Brain microvascular endothelial cell (primary cell): ENCODE data around the gene KRT74.

Experiments used
- DNase-seq: peaks from one replicate; pipeline ENCODE4 v3.0.0-alpha.2; 2020
- H3K27ac ChIP-seq: fragments of 250-450 bp; sonication (Bioruptor Pico); 2 replicates; pipeline ENCODE4 v1.5.1; 2020; ENCODE audit warnings: mild to moderate bottlenecking, moderate library complexity
- H3K27me3 ChIP-seq: fragments of 250-450 bp; sonication (Bioruptor Pico); replicated peaks from 2 replicates; pipeline ENCODE4 v1.5.1; 2020; ENCODE audit warnings: mild to moderate bottlenecking
- H3K36me3 ChIP-seq: fragments of 250-450 bp; sonication (Bioruptor Pico); replicated peaks from 2 replicates; pipeline ENCODE4 v1.5.1; 2020; ENCODE audit warnings: mild to moderate bottlenecking
- H3K4me3 ChIP-seq: 2 replicates; pipeline ENCODE4 v1.5.1; 2011; ENCODE audit warnings: low read depth, mild to moderate bottlenecking, control low read depth, low read length, moderate library complexity
- CTCF ChIP-seq: IDR thresholded peaks from 2 replicates; pipeline ENCODE4 v1.5.1; 2011; ENCODE audit warnings: low read depth, mild to moderate bottlenecking, moderate library complexity, low read length, control low read depth, inconsistent platforms; ENCODE audit errors: missing control alignments
- in situ Hi-C: cut with HindIII; loops from 2 replicates; pipeline ENCODE4 v1.10.0; 2017; ENCODE audit warnings: low sequenced_read_pairs, low pct_ligation_motif_present

The KRT74 gene

GRCh38 chr12:52582971-52583456, 9.4 kb upstream of the KRT74 start:
- peak; percentile 84 for TF ChIP-seq CTCF
- peaks cover 2% of the 10 kb centered on the region for H3K27me3 ChIP-seq
- in situ Hi-C loops, result no loop called here
- DNase-seq, result peak; percentile 64
- H3K4me3 ChIP-seq, result no peak overlapping the region
- H3K36me3 ChIP-seq, result no peaks in the 10 kb centered on the region
- no peak overlapping the region for H3K27ac ChIP-seq

- Histone ChIP-seq H3K27me3 (peaks cover 2% of the 10 kb centered on the region), H3K4me3 (no peak overlapping the region), H3K36me3 (no peaks in the 10 kb centered on the region), H3K27ac (no peak overlapping the region)
- DNase-seq, result no peak
- TF ChIP-seq CTCF, result no peak
- in situ Hi-C loops, result no loop called here
These were observed 8.8 kb upstream of the KRT74 start for GRCh38 chr12:52582486-52582885.

DNA sequence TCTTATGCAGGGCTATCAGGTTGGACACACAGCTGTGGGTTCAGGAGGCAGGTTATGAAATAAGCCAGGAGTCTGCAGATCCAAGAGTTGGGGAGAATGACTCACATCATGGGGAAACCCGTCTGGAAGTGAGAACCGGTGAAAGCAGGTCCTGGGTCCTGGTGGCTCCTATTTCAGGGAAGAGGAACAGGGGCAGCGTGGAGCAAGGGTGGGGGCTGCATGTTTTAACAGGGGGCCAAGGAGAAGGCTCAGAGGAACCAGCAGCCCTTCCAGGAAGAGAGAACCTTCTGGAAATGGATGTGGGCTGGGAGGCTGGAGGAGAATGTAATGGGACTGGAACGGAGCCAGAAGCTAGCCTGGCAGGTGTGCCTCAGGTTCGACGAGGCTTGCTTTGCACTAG, 7.8 kb upstream of the KRT74 start:
- H3K36me3 ChIP-seq, result no peaks in the 10 kb centered on the region
- H3K27ac ChIP-seq, result no peak overlapping the region
- H3K27me3 ChIP-seq, result peaks cover 2% of the 10 kb centered on the region
- in situ Hi-C loops, result no loop called here
- TF ChIP-seq CTCF, result no peak
- no peak overlapping the region for H3K4me3 ChIP-seq
- peak; percentile 4 for DNase-seq

DNA sequence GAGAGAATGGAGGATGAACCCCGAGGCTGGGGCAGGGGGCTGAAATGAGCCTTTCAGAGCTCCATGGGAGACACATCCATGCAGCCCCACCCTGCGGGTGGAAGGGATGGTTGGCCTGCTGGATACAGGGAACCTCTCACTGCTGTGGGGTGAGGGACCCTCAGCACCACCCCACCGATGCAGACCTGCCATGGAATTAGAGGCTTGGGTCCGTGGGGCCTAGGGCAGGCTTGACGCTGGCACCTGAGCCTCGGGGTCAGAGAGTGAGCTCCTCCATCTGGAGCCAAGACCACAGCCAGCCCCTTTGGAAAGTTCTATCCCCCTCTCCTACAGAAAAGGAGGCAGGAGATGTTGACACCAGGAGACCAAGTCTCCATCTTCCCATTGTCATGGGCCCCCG, 7.4 kb upstream of the KRT74 start:
- Histone ChIP-seq H3K27ac (no peak overlapping the region), H3K36me3 (no peaks in the 10 kb centered on the region), H3K27me3 (peaks cover 2% of the 10 kb centered on the region), H3K4me3 (no peak overlapping the region)
- in situ Hi-C loops, result no loop called here
- TF ChIP-seq CTCF, result no peak
- DNase-seq, result no peak

DNA sequence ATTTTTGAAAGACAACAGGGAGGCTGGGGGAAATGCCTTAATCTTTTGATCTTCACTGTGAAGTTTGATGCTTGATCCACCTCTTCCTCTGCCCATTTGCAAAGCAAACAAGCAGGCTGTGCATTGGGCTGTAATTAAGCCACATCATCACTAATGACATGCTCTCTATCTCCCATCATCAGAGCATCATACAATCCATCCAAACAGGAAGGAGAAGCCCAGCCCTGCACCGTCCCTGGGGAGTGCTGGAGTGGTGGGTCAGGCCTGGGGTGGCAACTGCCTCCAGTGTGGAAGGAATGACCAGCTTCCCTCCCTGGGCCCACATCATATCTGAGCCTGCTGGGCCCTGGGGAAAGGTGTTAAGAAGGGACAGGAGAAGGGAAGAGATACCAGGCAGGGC, 6.9 kb upstream of the KRT74 start:
- Histone ChIP-seq H3K27ac (no peak overlapping the region), H3K4me3 (no peak overlapping the region), H3K27me3 (peaks cover 2% of the 10 kb centered on the region), H3K36me3 (no peaks in the 10 kb centered on the region)
- TF ChIP-seq CTCF, result no peak
- no peak for DNase-seq
- in situ Hi-C loops, result no loop called here

GRCh38 chr12:52579468-52580465, 6.1 kb upstream of the KRT74 start:
- TF ChIP-seq CTCF, result no peak
- Histone ChIP-seq H3K36me3 (no peaks in the 10 kb centered on the region), H3K4me3 (no peak overlapping the region), H3K27me3 (peaks cover 2% of the 10 kb centered on the region), H3K27ac (no peak overlapping the region)
- DNase-seq, result no peak
- in situ Hi-C loops, result no loop called here
